HCT116 (cell line): ENCODE data around the gene C19orf25. TPM values are rescaled to one million over a fixed set of nuclear protein-coding genes. Genes with fewer than 3 reads are reported as not detected.
A peak's percentile ranks its signal among the peaks of the same experiment; 100 is the strongest.

Experiments
- ATAC-seq: fragments of 200-7000 bp; cut with Tn5 transposase; 2 replicates; pipeline ENCODE4 v1.9.1; 2020; ENCODE audit warnings: mild to moderate bottlenecking, moderate library complexity
- BruUV-seq: library from RNA; stranded (reverse); fragments of 400-500 nt; replicated peaks from 2 replicates; lab custom pipeline; 2021; lab: Mats Ljungman, UMichigan
- CTCF ChIA-PET: fragments of 300-600 bp; sonication (Branson Sonifier 250); formaldehyde crosslinking; loops from one replicate; lab custom pipeline; 2021; ENCODE audit warnings: antibody characterized with exemption; lab: Charles Lee
- POLR2A ChIA-PET: fragments of 300-600, 350-600 bp; sonication (Branson Sonifier 250); formaldehyde crosslinking; loops from one replicate; lab custom pipeline; 2021; ENCODE audit warnings: antibody characterized with exemption; lab: Charles Lee
- RAD21 ChIA-PET, 2 experiments: fragments of 300-600 bp; sonication (Branson Sonifier 250); formaldehyde crosslinking; loops; one replicate each; lab custom pipeline; 2023; ENCODE audit warnings: low total read pairs in 2 of 2; ENCODE audit not compliant: uncharacterized antibody in 2 of 2, unreplicated experiment in 2 of 2, low non-redundant PET in 1 of 2; lab: Charles Lee
- DNase-seq: peaks from one replicate; pipeline ENCODE4 v3.0.0-alpha.2; 2010; ENCODE audit warnings: low read depth, low spot score
- H2AFZ ChIP-seq: fragments of 200-600 bp; shearing (Covaris generic), sonication (generic); 2 replicates; pipeline ENCODE4 v1.6.1; 2017; ENCODE audit warnings: low read depth, mixed run types, mixed read lengths, antibody characterized with exemption, low read length; ENCODE audit not compliant: poor library complexity, severe bottlenecking
- H3K27ac ChIP-seq: 2 replicates; pipeline ENCODE4 v1.5.1; 2012; ENCODE audit warnings: low read depth, low read length
- H3K27me3 ChIP-seq: fragments of 200-600 bp; sonication (generic); 2 replicates; pipeline ENCODE4 v1.6.1; 2016; ENCODE audit warnings: mixed run types, low read length, mixed read lengths; ENCODE audit not compliant: insufficient read depth
- H3K36me3 ChIP-seq, 2 experiments: fragments of 200-500 bp in 1 of 2; fragments of 200-600 bp in 1 of 2; sonication (Bioruptor generic) in 1 of 2; sonication (generic) in 1 of 2; 2 replicates each; pipeline versions ENCODE4 v1.5.1 to v1.6.1; 2014 to 2016; ENCODE audit warnings: low read length in 2 of 2, inconsistent platforms in 1 of 2, mixed read lengths in 1 of 2, mixed run types in 1 of 2; ENCODE audit not compliant: insufficient read depth in 2 of 2, control insufficient read depth in 1 of 2
- H3K4me1 ChIP-seq, 2 experiments: fragments of 200-600 bp in 1 of 2; sonication (generic) in 1 of 2; 2 replicates each; pipeline versions ENCODE4 v1.5.1 to v1.6.1; 2012 to 2017; ENCODE audit warnings: low read length in 2 of 2, inconsistent platforms in 1 of 2, mild to moderate bottlenecking in 1 of 2, mixed read lengths in 1 of 2, mixed run types in 1 of 2, moderate library complexity in 1 of 2; ENCODE audit not compliant: insufficient read depth in 2 of 2, control insufficient read depth in 1 of 2
- H3K4me2 ChIP-seq: fragments of 200-600 bp; sonication (generic); 2 replicates; pipeline ENCODE4 v1.6.1; 2017; ENCODE audit warnings: mixed run types, low read length, mixed read lengths
- H3K4me3 ChIP-seq, 2 experiments: fragments of 200-600 bp in 1 of 2; sonication (generic) in 1 of 2; replicated peaks in 1 of 2; 2 replicates each; pipeline ENCODE4 v1.5.1; 2011 to 2016; ENCODE audit warnings: low read length in 2 of 2, control low read depth in 1 of 2, low read depth in 1 of 2, mild to moderate bottlenecking in 1 of 2, mixed read lengths in 1 of 2, mixed run types in 1 of 2
- H3K79me2 ChIP-seq: fragments of 200-600 bp; sonication (generic); 2 replicates; pipeline ENCODE4 v1.6.1; 2017; ENCODE audit warnings: mild to moderate bottlenecking, mixed run types, low read length, moderate library complexity, mixed read lengths; ENCODE audit not compliant: insufficient read depth
- H3K9ac ChIP-seq: fragments of 200-600 bp; sonication (generic); 2 replicates; pipeline ENCODE4 v1.6.1; 2016; ENCODE audit warnings: low read length, mixed read lengths
- H3K9me2 ChIP-seq: fragments of 200-600 bp; sonication (generic), shearing (Covaris generic); 2 replicates; pipeline ENCODE4 v1.6.1; 2017; ENCODE audit warnings: mixed run types, mild to moderate bottlenecking, moderate library complexity; ENCODE audit not compliant: insufficient read depth
- H3K9me3 ChIP-seq, 2 experiments: fragments of 200-500 bp in 1 of 2; fragments of 200-600 bp in 1 of 2; sonication (Bioruptor generic) in 1 of 2; sonication (generic) in 1 of 2; 2 replicates each; pipeline ENCODE4 v1.6.1; 2014 to 2017; ENCODE audit warnings: low read length in 2 of 2, mixed read lengths in 2 of 2, inconsistent platforms in 1 of 2, low read depth in 1 of 2, mild to moderate bottlenecking in 1 of 2, mixed run types in 1 of 2, moderate library complexity in 1 of 2; ENCODE audit not compliant: control insufficient read depth in 1 of 2, insufficient read depth in 1 of 2
- H4K20me1 ChIP-seq: fragments of 200-600 bp; sonication (generic), shearing (Covaris generic); 2 replicates; pipeline ENCODE4 v1.6.1; 2017; ENCODE audit warnings: mixed run types, mild to moderate bottlenecking, moderate library complexity; ENCODE audit not compliant: insufficient read depth
- CBX3 ChIP-seq: IDR thresholded peaks from 2 replicates; pipeline ENCODE4 v1.6.1; 2012; ENCODE audit warnings: low read depth
- CEBPB ChIP-seq: IDR thresholded peaks from 2 replicates; pipeline ENCODE4 v1.6.1; 2012; ENCODE audit warnings: low read depth
- CTCF ChIP-seq, 3 experiments: fragments of 200-600 bp in 1 of 3; sonication (generic) in 1 of 3; IDR thresholded peaks in 2 of 3; conservative IDR thresholded peaks in 1 of 3; 2 replicates each; pipeline ENCODE4 v1.5.1; 2012 to 2017; ENCODE audit warnings: low read depth in 2 of 3, low read length in 2 of 3, antibody characterized with exemption in 1 of 3, borderline replicate concordance in 1 of 3, control low read depth in 1 of 3, mild to moderate bottlenecking in 1 of 3, mixed read lengths in 1 of 3, mixed run types in 1 of 3, moderate library complexity in 1 of 3; ENCODE audit not compliant: insufficient read depth in 1 of 3
- ELF1 ChIP-seq: IDR thresholded peaks from 2 replicates; pipeline ENCODE4 v1.6.1; 2012; ENCODE audit warnings: low read depth, borderline replicate concordance
- EZH2phosphoT487 ChIP-seq: fragments of 200-600 bp; IDR thresholded peaks from 2 replicates; pipeline ENCODE4 v1.6.1; 2018; ENCODE audit warnings: antibody characterized with exemption, borderline replicate concordance
- SRF ChIP-seq: IDR thresholded peaks from 2 replicates; pipeline ENCODE4 v1.6.1; 2012; ENCODE audit warnings: low read depth
- ZFX ChIP-seq: fragments of 450-650 bp; IDR thresholded peaks from 2 replicates; pipeline ENCODE4 v1.6.1; 2017
- intact Hi-C: fragments of 100-400 bp; cut with micrococcal nuclease; formaldehyde crosslinking; loops from 2 replicates; pipeline ENCODE4 v1.10.0; 2022
- total RNA-seq: library from RNA; stranded (reverse); gene quantifications from one replicate; pipeline ENCODE4 v1.2.1, GENCODE V29; 2021; ENCODE audit not compliant: unreplicated experiment
- TF ChIP-seq, protein P1 (sequence below): IDR thresholded peaks from 2 replicates; pipeline ENCODE4 v1.6.1; 2012

The C19orf25 gene
- total RNA-seq, 1 experiment from 2014 or later, result 48.8 TPM

DNA sequence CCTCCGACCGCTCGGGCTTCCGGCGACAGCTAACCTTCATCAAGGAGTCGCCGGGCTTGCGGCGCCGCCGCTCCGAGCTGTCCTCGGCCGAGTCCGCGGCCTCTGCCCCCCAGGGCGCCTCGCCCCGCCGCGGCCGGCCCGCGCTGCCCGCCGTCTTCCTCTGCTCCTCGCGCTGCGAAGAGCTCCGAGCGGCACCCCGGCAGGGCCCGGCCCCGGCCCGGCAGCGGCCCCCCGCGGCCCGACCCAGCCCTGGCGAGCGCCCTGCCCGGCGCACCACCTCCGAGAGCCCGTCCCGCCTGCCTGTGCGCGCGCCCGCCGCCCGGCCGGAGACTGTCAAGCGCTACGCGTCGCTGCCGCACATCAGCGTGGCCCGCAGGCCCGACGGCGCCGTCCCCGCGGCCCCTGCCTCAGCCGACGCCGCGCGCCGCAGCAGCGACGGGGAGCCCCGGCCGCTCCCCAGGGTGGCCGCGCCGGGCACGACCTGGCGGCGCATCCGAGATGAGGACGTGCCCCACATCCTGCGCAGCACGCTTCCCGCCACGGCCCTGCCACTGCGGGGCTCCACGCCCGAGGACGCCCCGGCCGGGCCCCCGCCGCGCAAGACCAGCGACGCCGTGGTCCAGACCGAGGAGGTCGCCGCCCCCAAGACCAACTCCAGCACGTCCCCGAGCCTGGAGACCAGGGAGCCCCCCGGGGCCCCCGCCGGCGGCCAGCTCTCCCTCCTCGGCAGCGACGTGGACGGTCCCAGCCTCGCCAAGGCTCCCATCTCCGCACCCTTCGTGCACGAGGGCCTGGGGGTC, 9.6 kb downstream of the C19orf25 start:
- BruUV-seq, result no TSS peak
- H3K36me3 ChIP-seq, result no peaks in the 10 kb centered on the region; a peak in 1 of 4 replicates
- ChIA-PET CTCF (no interaction called here), POLR2A (no interaction called here), RAD21 (interaction anchor here in 1 of 2 experiments (0.6 kb wide), 1 partner anchor 112 kb away, joined by 3 read pairs; no protein-coding TSS in a partner anchor)
- peak overlapping the region; percentile 69 for H3K9ac ChIP-seq
- TF ChIP-seq, protein P1, sequence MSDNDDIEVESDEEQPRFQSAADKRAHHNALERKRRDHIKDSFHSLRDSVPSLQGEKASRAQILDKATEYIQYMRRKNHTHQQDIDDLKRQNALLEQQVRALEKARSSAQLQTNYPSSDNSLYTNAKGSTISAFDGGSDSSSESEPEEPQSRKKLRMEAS, result peak; percentile 31; the same call in 1 of the 2 replicates
- peak; percentile 71 for TF ChIP-seq ZFX
- no peak for TF ChIP-seq CEBPB
- peak overlapping the region; percentile 91 for H3K27ac ChIP-seq
- H2AFZ ChIP-seq, result no peak overlapping the region
- H3K4me1 ChIP-seq, result peaks cover 19 to 39% of the 10 kb centered on the region in 2 experiments
- intact Hi-C loops, result loop anchor here (1.0 kb wide), 1 partner anchor 10 kb away; the partner anchor contains the start of gene C19orf25
- H3K4me3 ChIP-seq, result peak overlapping the region; percentile 57 to 66
- no peaks in the 10 kb centered on the region for H3K9me3 ChIP-seq
- H3K27me3 ChIP-seq, result no peaks in the 10 kb centered on the region
- peak overlapping the region; percentile 96 for H3K4me2 ChIP-seq
- H3K9me2 ChIP-seq, result no peaks in the 10 kb centered on the region
- peak; percentile 35 for ATAC-seq
- DNase-seq, result no peak
- peaks cover 11% of the 10 kb centered on the region; the same call in 1 of the 2 replicates for H3K79me2 ChIP-seq
- H4K20me1 ChIP-seq, result no peaks in the 10 kb centered on the region

DNA sequence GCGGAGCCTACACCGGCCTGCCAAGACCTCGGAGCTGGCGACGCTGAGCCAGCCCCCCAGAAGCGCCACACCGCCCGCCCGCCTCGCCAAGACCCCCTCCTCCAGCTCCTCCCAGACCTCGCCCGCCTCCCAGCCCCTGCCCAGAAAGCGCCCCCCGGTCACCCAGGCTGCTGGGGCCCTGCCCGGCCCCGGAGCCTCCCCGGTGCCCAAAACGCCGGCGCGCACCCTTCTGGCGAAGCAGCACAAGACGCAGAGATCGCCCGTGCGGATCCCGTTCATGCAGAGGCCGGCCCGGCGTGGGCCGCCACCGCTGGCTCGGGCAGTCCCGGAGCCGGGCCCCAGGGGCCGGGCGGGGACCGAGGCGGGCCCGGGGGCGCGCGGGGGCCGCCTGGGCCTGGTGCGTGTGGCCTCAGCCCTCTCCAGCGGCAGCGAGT, 10.2 kb downstream of the C19orf25 start:
- Histone ChIP-seq H3K9ac (peak overlapping the region; percentile 69), H3K9me2 (no peaks in the 10 kb centered on the region), H3K4me1 (peaks cover 19 to 39% of the 10 kb centered on the region in 2 experiments), H3K36me3 (no peaks in the 10 kb centered on the region; a peak in 1 of 4 replicates), H3K27ac (peak overlapping the region; percentile 91), H3K27me3 (no peaks in the 10 kb centered on the region), H3K79me2 (peaks cover 11% of the 10 kb centered on the region; the same call in 1 of the 2 replicates), H3K4me2 (peak overlapping the region; percentile 96), H3K9me3 (no peaks in the 10 kb centered on the region), H3K4me3 (peak overlapping the region; percentile 48 to 66), H2AFZ (no peak overlapping the region), H4K20me1 (no peaks in the 10 kb centered on the region)
- POLR2A ChIA-PET, result no interaction called here
- RAD21 ChIA-PET, result interaction anchor here in 1 of 2 experiments (0.6 kb wide), 1 partner anchor 113 kb away, joined by 3 read pairs; no protein-coding TSS in a partner anchor
- ATAC-seq (peak; percentile 33), DNase-seq (no peak)
- CTCF ChIA-PET, result no interaction called here
- TF ChIP-seq EZH2phosphoT487 (no peak), SRF (no peak), ELF1 (no peak), CBX3 (no peak), ZFX (peak; percentile 88; the same call in 1 of the 2 replicates), CTCF (IDR thresholded peaks at IDR 0.05 in 2 of 3, conservative IDR thresholded peaks at IDR 0.05 in 1 of 3; ENCODE audit: borderline replicate concordance in 1 of 3, insufficient read depth in 1 of 3, low read depth in 2 of 3, low read length in 2 of 3) (0 out of 6 replicates have a peak, but pooled peaks of 1 of the 3 experiments have one; percentile 18)
- TF ChIP-seq, protein P1, result peak; percentile 6; the same call in 1 of the 2 replicates
- no TSS peak for BruUV-seq
- intact Hi-C loops, result no loop called here
